HG03108 (cell line): ENCODE results near the gene FAM89A.
"Not testable (repeated sequence)": the region's sequence is repeated elsewhere in the genome, so short reads cannot be mapped to it uniquely, and the experiment has no call there.

ENCODE experiments used
- ATAC-seq: cut with Tn5 transposase; IDR thresholded peaks from one replicate; pipeline ENCODE4 v1.9.1; 2021; ENCODE audit warnings: moderate library complexity; ENCODE audit not compliant: unreplicated experiment

Gene FAM89A

DNA sequence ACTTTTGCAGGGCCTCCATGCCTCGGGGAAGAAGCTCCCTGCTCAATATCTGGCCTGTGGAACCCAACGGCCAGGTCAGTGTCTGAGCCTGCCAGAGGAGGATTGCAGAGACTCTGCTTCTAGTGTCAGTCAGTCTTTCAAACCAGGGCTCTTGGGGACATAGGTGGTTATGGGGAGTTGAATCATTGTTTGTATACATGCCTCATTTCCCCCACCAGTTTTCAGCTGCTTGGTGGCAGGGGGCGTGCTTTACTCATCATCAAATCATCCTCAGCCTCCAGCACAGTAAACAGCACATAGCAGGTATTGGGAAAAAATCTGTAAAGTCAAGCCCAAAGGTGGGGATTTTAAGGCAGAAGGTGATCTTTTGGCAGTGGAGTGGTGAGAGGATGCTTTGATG lies 17.4 kb upstream of the FAM89A start:
- no peak for ATAC-seq

DNA sequence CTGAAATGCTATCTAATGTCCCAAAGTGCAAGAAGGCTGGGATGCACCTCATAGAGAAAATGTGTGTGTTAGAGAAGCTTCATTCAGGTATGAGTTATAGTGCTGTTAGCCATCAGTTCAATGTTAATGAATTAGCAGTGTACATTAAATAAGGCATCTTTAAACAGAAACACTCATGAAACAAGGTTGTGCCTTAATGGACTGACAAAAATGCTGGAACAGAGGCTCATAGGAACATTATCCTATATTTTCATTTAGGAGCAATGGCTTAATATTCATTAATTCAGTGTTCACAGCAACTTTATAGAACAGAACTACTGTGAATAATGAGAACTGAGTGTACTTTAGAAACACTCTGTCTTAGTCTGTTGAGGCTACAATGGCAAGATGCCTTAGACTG lies 15.2 kb upstream of the FAM89A start:
- no peak for ATAC-seq

DNA sequence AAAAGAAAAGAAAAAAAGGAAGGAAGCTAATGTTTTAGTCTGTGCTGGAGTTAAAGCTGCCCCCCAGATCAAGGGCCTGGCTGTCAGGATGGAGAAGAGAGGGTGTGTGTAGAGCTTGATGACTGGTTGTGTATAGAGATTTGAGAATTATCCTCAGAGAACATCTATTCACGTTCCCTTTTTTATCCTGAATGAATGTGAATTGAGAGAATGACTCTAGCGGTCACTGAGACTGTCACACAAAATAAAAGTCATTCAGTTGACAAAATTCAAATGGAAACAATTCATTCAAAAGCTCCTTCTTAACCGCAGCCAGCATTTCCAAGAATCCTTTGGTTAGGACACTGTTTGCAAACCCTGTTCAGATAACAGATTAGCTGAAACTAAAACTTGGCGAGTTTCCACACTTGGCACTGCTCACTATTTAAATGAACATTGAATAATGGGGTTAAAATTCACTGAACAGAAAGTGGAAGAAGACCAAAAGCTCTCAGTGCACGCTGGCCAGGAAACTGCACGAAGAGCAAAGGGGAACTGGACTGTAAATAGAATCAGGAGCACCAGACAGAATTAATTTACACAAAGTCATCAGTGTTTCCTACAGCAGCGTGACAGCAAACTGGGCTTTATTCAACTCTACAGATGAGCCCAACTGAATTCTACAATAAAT lies 13.6 kb upstream of the FAM89A start:
- ATAC-seq, result no peak

GRCh38 chr1:231052777-231053176 lies 12.7 kb upstream of the FAM89A start:
- no peak for ATAC-seq

DNA sequence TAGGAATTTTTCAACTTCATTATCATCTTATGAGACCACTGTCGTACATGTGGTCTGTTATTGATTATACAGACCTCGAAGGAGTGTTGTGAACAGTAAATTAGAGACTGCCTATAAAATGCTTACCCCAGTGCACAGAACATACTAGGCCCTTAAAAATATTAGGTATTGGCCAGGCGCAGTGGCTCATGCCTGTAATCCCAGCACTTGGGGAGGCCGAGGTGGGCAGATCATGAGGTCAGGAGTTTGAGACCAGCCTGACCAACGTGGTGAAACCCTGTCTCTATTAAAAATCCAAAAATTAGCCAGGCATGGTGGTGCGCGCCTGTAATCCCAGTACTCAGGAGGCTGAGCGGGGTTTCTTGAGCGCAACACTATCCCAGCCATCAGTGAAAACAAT lies 10.9 kb upstream of the FAM89A start:
- ATAC-seq, result not testable (repeated sequence)

GRCh38 chr1:231050395-231050794 lies 10.3 kb upstream of the FAM89A start:
- no peak for ATAC-seq

DNA sequence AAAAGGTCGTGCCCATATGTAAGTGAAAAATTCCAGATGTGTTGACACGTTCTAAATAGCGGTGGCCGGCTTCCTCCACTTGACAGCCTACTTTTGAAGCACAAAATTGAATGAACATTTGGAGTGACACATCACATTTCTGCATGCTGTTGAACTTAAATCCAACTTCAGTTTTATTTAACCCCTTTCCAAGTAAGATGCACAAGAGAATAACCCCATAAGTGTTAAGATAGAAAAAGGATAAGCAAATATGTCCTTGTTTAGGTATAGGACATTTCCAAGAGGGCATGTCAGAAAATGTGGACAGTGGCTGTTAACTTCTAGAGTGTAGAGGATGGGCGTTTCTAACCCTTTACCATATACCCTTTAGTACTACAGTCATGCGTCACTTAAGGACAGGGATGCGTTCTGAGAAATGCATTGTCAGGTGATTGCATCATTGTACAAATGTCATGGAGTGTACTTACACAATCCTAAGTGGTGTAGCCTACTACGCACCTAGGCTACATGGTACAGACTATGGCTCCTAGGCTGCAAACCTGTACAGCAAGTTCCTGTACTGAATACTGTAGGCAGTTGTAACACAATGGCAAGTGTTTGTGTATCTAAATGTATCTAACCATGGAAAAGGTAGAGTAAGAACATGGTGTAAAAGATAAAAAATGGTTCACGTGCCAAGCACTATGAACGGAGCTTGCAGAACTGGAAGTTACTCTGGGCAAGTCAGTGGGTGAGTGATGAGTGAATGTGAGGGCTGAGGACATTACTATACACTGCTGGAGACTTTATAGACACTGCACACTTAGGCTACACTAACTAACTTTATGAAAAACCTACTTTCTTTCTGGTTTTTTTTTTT lies 9.3 kb upstream of the FAM89A start:
- no peak for ATAC-seq

DNA sequence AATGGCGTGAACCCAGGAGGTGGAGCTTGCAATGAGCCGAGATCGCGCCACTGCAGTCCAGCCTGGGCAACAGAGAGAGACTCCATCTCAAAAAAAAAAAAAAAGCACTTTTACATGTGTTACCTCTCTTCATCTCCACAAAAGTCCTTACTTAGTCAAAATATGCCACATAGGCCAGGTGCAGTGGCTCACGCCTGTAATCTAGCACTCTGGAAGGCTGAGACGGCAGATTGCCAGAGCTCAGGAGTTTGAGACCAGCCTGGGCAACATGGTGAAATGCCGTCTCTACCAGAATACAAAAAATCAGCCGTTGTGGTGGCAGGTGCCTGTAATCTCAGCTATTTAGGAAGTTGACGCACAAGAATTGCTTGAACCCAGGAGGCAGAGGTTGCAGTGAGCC lies 8.4 kb upstream of the FAM89A start:
- ATAC-seq, result not testable (repeated sequence)

- not testable (repeated sequence) for ATAC-seq
Observed at GRCh38 chr1:231047529-231047928, 7.5 kb upstream of the FAM89A start.

GRCh38 chr1:231046730-231047395 lies 6.8 kb upstream of the FAM89A start:
- ATAC-seq, result no peak

- not testable (repeated sequence) for ATAC-seq
Observed at GRCh38 chr1:231045921-231046729, 6.1 kb upstream of the FAM89A start.

DNA sequence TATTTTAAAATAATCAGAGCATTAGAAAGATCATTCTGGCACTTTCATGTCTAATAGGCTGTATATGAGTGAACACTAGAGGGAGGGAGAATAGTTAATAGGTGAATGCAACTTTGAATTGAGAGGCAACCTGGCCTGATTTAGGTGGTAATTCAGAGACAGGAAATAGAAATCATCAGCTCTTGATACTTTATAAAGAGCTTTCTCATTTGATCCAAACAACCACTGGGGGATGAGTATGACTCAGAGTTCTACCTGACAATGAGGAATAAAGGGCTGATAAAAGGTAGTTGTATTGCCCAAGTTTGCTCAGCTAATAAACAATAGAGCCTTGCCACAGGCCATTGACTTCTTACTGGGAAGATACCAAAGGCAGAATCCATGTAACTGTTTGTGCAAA lies 5.2 kb upstream of the FAM89A start:
- ATAC-seq, result no peak

DNA sequence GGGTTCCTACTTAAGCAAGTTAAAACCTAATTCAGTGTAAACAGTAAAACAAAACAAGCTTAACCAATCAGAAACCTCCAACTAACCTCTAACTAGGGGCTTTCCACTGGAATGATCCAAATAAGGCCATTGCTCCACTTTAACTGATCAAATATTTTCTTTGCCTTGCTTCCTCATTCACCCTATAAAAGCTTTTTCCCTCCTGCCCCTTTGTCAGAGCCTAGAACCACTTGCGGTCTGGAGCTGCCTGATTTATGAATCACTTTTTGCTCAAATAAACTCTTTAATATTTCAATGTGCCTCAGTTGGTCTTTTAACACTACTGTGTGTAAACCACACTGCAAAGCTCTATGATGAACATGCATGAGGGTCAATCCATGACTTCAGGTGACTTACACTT lies 4.5 kb upstream of the FAM89A start:
- ATAC-seq, result no peak

GRCh38 chr1:231041719-231042261 lies 1.7 kb upstream of the FAM89A start:
- no peak for ATAC-seq

- ATAC-seq, result no peak
Observed at GRCh38 chr1:231040800-231041718, 1.0 kb upstream of the FAM89A start.

- ATAC-seq, result peak; percentile 35
Observed at GRCh38 chr1:231039161-231040018, 664 bp downstream of the FAM89A start.

DNA sequence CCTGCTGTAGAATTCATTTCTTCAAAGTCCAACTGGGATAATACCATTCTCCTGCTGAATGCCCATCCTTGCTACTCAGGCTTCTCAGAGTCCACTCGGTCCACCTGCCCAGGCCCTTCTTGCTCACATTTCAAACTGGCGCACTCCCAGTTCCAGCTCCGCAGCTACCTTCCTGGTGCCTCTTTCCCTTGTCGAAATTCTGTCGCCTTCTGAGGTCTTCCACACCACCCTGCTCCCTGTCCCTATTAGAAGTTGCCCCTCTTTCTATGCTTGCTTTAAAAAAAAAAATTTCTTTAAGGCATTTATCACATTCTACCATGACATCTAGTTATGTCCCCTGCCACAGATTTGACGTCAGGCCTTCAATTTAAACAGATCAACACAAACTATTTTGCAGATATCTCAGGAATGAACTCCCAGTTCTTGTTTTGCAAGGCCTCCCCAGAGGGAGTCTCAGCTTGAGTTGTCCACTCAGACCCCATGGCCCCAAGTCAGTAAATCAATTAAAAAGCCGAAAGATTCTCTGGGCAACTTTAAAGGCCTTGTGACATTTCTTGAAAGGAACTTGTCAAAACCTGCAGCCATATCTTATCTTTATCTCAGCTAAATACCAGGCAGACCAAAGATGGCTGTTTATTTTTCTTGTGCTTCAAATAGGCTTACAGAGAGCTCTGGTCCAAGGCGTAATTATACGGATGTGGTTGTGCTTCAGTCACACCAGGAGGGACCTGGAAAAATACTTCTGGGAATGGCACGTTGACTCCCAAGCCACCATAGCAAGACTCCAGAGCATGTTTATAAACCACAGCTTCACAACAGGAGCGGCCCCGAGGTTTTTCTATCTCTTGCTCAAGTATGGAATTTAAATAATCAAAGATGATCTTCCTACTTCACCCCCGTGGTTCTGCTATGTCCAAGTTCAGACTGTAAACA lies 2.2 kb downstream of the FAM89A start:
- no peak for ATAC-seq

DNA sequence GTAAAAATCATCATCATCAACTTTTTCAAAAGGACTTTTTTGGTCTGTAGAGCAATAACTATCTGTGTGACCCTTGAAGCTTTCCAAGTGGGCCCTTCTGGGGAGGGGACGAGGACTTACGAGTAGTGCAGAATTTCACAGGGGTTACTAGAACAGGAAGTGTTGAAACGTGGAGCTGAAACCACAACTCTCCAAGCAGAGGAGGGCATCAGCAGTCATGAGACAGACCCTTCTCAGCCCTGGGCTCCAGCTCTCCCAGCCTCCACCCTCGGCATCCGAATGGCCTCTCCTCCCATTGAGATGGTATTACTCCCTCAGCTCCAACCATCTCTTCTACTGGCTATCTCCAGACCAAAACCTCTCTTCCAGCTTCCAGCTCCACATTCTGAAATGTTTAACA lies 3.6 kb downstream of the FAM89A start:
- ATAC-seq, result no peak
